KMS-11 (cell line): ENCODE results near the gene PLXND1.

Source experiments
- H2AFZ ChIP-seq: fragments of 200-600 bp; sonication (generic); 2 replicates; pipeline ENCODE4 v1.6.1; 2016; ENCODE audit warnings: antibody characterized with exemption, mixed run types, low read depth
- H3K27ac ChIP-seq: fragments of 200-600 bp; sonication (generic); 2 replicates; pipeline ENCODE4 v1.6.1; 2016; ENCODE audit warnings: mild to moderate bottlenecking, mixed run types
- H3K27me3 ChIP-seq: fragments of 200-600 bp; sonication (generic); 2 replicates; pipeline ENCODE4 v1.6.1; 2017; ENCODE audit warnings: mild to moderate bottlenecking, low read depth, mixed run types, moderate library complexity; ENCODE audit not compliant: insufficient read depth
- H3K36me3 ChIP-seq: fragments of 200-600 bp; sonication (generic); 2 replicates; pipeline ENCODE4 v1.6.1; 2017; ENCODE audit warnings: mild to moderate bottlenecking, mixed run types; ENCODE audit not compliant: insufficient read depth
- H3K4me1 ChIP-seq: fragments of 200-600 bp; sonication (generic); 2 replicates; pipeline ENCODE4 v1.6.1; 2016; ENCODE audit warnings: mild to moderate bottlenecking, low read depth, mixed run types; ENCODE audit not compliant: poor library complexity, severe bottlenecking
- H3K4me2 ChIP-seq: fragments of 200-600 bp; sonication (generic); 2 replicates; pipeline ENCODE4 v1.7.0; 2016; ENCODE audit warnings: mild to moderate bottlenecking, mixed run types
- H3K4me3 ChIP-seq: fragments of 200-600 bp; sonication (generic); IDR thresholded peaks from 2 replicates; pipeline ENCODE4 v1.6.1; 2017; ENCODE audit warnings: low read depth, low read length, mixed read lengths; ENCODE audit not compliant: insufficient read depth
- H3K79me2 ChIP-seq: fragments of 200-600 bp; sonication (generic); 2 replicates; pipeline ENCODE4 v1.6.1; 2016; ENCODE audit warnings: low read depth, mixed run types; ENCODE audit not compliant: insufficient read depth
- H3K9ac ChIP-seq: fragments of 200-600 bp; sonication (generic); 2 replicates; pipeline ENCODE4 v1.6.1; 2016; ENCODE audit warnings: mild to moderate bottlenecking, mixed run types
- H4K20me1 ChIP-seq: fragments of 200-600 bp; sonication (generic); 2 replicates; pipeline ENCODE4 v1.6.1; 2016; ENCODE audit warnings: mild to moderate bottlenecking, mixed run types; ENCODE audit not compliant: insufficient read depth
- TF ChIP-seq, protein P1 (sequence below): fragments of 200-600 bp; sonication (generic); conservative IDR thresholded peaks from 2 replicates; pipeline ENCODE4 v1.6.1; 2017; ENCODE audit warnings: low read depth, mild to moderate bottlenecking, antibody characterized with exemption, low read length, moderate library complexity, mixed read lengths

PLXND1 gene

DNA sequence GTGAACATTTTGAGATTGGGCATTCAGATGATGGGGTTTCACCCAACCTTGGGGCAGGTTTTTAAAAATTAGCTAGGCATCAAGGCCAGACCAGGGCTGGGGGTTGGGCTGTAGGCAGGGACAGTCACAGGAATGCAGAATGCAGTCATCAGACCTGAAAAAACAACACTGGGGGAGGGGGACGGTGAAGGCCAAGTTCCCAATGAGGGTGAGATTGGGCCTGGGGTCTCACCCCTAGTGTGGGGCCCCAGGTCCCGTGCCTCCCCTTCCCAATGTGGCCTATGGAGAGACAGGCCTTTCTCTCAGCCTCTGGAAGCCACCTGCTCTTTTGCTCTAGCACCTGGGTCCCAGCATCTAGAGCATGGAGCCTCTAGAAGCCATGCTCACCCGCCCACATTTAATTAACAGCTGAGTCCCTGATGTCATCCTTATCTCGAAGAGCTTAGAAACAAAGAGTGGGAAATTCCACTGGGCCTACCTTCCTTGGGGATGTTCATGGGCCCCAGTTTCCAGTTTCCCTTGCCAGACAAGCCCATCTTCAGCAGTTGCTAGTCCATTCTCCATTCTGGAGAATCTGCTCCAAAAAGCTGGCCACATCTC is 71.9 kb downstream of the PLXND1 start:
- H3K4me3 ChIP-seq = no peak overlapping the region
- H3K79me2 ChIP-seq = no peaks in the 10 kb centered on the region
- H3K9ac ChIP-seq = no peak overlapping the region
- H2AFZ ChIP-seq = no peak overlapping the region
- no peaks in the 10 kb centered on the region for H3K36me3 ChIP-seq
- TF ChIP-seq, protein P1, sequence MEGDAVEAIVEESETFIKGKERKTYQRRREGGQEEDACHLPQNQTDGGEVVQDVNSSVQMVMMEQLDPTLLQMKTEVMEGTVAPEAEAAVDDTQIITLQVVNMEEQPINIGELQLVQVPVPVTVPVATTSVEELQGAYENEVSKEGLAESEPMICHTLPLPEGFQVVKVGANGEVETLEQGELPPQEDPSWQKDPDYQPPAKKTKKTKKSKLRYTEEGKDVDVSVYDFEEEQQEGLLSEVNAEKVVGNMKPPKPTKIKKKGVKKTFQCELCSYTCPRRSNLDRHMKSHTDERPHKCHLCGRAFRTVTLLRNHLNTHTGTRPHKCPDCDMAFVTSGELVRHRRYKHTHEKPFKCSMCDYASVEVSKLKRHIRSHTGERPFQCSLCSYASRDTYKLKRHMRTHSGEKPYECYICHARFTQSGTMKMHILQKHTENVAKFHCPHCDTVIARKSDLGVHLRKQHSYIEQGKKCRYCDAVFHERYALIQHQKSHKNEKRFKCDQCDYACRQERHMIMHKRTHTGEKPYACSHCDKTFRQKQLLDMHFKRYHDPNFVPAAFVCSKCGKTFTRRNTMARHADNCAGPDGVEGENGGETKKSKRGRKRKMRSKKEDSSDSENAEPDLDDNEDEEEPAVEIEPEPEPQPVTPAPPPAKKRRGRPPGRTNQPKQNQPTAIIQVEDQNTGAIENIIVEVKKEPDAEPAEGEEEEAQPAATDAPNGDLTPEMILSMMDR = no peak
- H3K27me3 ChIP-seq = no peaks in the 10 kb centered on the region
- H3K27ac ChIP-seq = no peak overlapping the region
- no peaks in the 10 kb centered on the region for H3K4me1 ChIP-seq
- H3K4me2 ChIP-seq = no peak overlapping the region
- H4K20me1 ChIP-seq = no peaks in the 10 kb centered on the region

DNA sequence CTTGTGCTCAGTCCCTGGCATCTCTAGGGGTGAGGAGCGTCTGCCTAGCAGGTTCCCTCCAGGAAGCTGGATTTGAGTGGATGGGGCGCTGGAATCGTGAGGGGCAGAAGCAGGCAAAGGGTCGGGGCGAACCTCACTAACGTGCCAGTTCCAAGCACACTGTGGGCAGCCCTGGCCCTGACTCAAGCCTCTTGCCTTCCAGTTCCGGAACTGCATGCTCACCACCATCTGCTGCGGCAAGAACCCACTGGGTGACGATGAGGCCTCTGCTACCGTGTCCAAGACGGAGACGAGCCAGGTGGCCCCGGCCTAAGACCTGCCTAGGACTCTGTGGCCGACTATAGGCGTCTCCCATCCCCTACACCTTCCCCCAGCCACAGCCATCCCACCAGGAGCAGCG is 73.1 kb downstream of the PLXND1 start:
- H3K79me2 ChIP-seq = no peaks in the 10 kb centered on the region
- H3K27me3 ChIP-seq = no peaks in the 10 kb centered on the region
- no peaks in the 10 kb centered on the region for H3K36me3 ChIP-seq
- no peaks in the 10 kb centered on the region for H4K20me1 ChIP-seq
- TF ChIP-seq, protein P1 = no peak
- H3K9ac ChIP-seq = no peak overlapping the region
- H3K4me2 ChIP-seq = no peak overlapping the region
- no peak overlapping the region for H3K27ac ChIP-seq
- no peaks in the 10 kb centered on the region for H3K4me1 ChIP-seq
- no peak overlapping the region for H2AFZ ChIP-seq
- H3K4me3 ChIP-seq = no peak overlapping the region

DNA sequence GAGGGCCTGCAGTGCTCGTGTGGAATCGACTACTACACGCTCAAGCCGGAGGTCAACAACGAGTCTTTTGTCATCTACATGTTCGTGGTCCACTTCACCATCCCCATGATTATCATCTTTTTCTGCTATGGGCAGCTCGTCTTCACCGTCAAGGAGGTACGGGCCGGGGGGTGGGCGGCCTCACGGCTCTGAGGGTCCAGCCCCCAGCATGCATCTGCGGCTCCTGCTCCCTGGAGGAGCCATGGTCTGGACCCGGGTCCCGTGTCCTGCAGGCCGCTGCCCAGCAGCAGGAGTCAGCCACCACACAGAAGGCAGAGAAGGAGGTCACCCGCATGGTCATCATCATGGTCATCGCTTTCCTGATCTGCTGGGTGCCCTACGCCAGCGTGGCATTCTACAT is 74.2 kb downstream of the PLXND1 start:
- H3K79me2 ChIP-seq = no peaks in the 10 kb centered on the region
- H3K4me3 ChIP-seq = no peak overlapping the region
- H4K20me1 ChIP-seq = no peaks in the 10 kb centered on the region

DNA sequence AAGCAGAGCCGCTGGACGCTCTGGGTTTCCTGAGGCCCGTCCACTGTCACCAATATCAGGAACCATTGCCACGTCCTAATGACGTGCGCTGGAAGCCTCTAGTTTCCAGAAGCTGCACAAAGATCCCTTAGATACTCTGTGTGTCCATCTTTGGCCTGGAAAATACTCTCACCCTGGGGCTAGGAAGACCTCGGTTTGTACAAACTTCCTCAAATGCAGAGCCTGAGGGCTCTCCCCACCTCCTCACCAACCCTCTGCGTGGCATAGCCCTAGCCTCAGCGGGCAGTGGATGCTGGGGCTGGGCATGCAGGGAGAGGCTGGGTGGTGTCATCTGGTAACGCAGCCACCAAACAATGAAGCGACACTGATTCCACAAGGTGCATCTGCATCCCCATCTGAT is 74.8 kb downstream of the PLXND1 start:
- Histone ChIP-seq H3K36me3 (no peaks in the 10 kb centered on the region), H4K20me1 (no peaks in the 10 kb centered on the region), H3K4me3 (no peak overlapping the region), H3K4me1 (no peaks in the 10 kb centered on the region), H3K27me3 (no peaks in the 10 kb centered on the region), H3K27ac (no peak overlapping the region), H3K9ac (no peak overlapping the region), H3K4me2 (no peak overlapping the region), H3K79me2 (no peaks in the 10 kb centered on the region), H2AFZ (no peak overlapping the region)
- TF ChIP-seq, protein P1 = no peak

More for the DNA sequence above, 74.2 kb downstream of the PLXND1 start:
- Histone ChIP-seq H3K4me2 (no peak overlapping the region), H3K27ac (no peak overlapping the region), H3K36me3 (no peaks in the 10 kb centered on the region), H3K4me1 (no peaks in the 10 kb centered on the region), H3K9ac (no peak overlapping the region), H2AFZ (no peak overlapping the region), H3K27me3 (no peaks in the 10 kb centered on the region)
- TF ChIP-seq, protein P1 = no peak
